Stomach (tissue), 9 donors: Measurements from ENCODE around the gene PSMB5. TPM values are rescaled to one million over a fixed set of nuclear protein-coding genes. Genes with fewer than 3 reads are reported as not detected.

Experiments
- DNase-seq, 2 donors: peaks; one replicate each; pipeline versions ENCODE4 v3.0.0 to v3.0.0-alpha.2; 2013 to 2019
- H3K27ac ChIP-seq, 5 donors: fragments of 200-600 bp in 4 of 5; sonication (generic) in 4 of 5; one replicate each; pipeline ENCODE4 v1.5.1; 2013 to 2019; ENCODE audit warnings: mild to moderate bottlenecking in 1 of 5, moderate library complexity in 1 of 5
- H3K27me3 ChIP-seq, 3 donors: fragments of 200-600 bp; sonication (generic); one replicate each; pipeline ENCODE4 v1.5.1; 2017 to 2019; ENCODE audit warnings: mixed run types in 1 of 3
- H3K36me3 ChIP-seq, 4 donors: fragments of 200-600 bp; sonication (generic); 1 replicate in 3 of 4; 2 replicates in 1 of 4; pipeline ENCODE4 v1.5.1; 2016 to 2019
- H3K4me1 ChIP-seq, 4 donors: fragments of 200-600 bp; sonication (generic); one replicate each; pipeline ENCODE4 v1.5.1; 2016 to 2019
- H3K4me3 ChIP-seq, 4 donors: fragments of 200-600 bp; sonication (generic) in 3 of 4; one replicate each; pipeline ENCODE4 v1.5.1; 2016 to 2019; ENCODE audit warnings: mild to moderate bottlenecking in 1 of 4
- H3K9me3 ChIP-seq, 4 donors: fragments of 200-600 bp; sonication (generic); one replicate each; pipeline ENCODE4 v1.5.1; 2016 to 2019
- CTCF ChIP-seq, 7 experiments: fragments of 450-650 bp in 4 of 7; fragments of 200-600 bp in 3 of 7; sonication (generic) in 3 of 7; IDR thresholded peaks; one replicate each; pipeline ENCODE4 v1.5.1; 2016 to 2019; ENCODE audit warnings: antibody characterized with exemption in 7 of 7, control low read depth in 2 of 7, mild to moderate bottlenecking in 1 of 7
- EP300 ChIP-seq: sonication (generic); formaldehyde crosslinking; IDR thresholded peaks from one replicate; pipeline ENCODE4 v1.6.1; 2017; ENCODE audit warnings: antibody characterized with exemption
- POLR2A ChIP-seq, 4 donors: fragments of 450-650 bp; IDR thresholded peaks; one replicate each; pipeline ENCODE4 v1.6.1; 2016; ENCODE audit warnings: antibody characterized with exemption in 4 of 4, control low read depth in 2 of 4, mild to moderate bottlenecking in 1 of 4, moderate library complexity in 1 of 4
- POLR2AphosphoS5 ChIP-seq, 3 donors: sonication (generic); formaldehyde crosslinking; IDR thresholded peaks; one replicate each; pipeline ENCODE4 v1.6.1; 2016; ENCODE audit warnings: antibody characterized with exemption in 3 of 3
- WGBS, 5 donors: extraction: QIAGEN DNeasy Blood & Tissue Kit in 3 of 5; methylation state at CpG; one replicate each; pipeline versions ENCODE4 v1.1.5 to v1.1.7; 2013 to 2018; 5-methylcytosine and 5-hydroxymethylcytosine counted together
- intact Hi-C: fragments of 100-400 bp; cut with DNase I; formaldehyde crosslinking; loops from one replicate; pipeline ENCODE4 v1.15.1; 2023; ENCODE audit warnings: low total_unique reads
- polyA plus RNA-seq, 3 donors: library from polyadenylated mRNA; stranded (reverse); fragments of 200-250 nt; gene quantifications; one replicate each; pipeline ENCODE4 v1.2.3, GENCODE V29; 2013
- total RNA-seq, 5 donors: library from RNA; depleted of rRNA; stranded (reverse); fragments of >200 nt; gene quantifications; one replicate each; pipeline versions ENCODE4 v1.1.0 to v1.2.3, GENCODE V29; 2014 to 2016
- donor health status: healthy with polysubstance abuse.
- donor health status: Bipolar disorder and iron deficiency.
- donor health status: healthy.

Gene PSMB5
- total and polyA plus RNA-seq, 8 donors, result 34.4 to 147 (median 92.6) TPM

GRCh38 chr14:23009939-23010726, 24.6 kb downstream of the PSMB5 start, which contains the start of gene C14orf93:
Gene C14orf93, minus strand, starts transcription at chr14:23010143. Its CDS starts 11,120 bp downstream, at chr14:22999023.
- no peaks in the 10 kb centered on the region for H3K36me3 ChIP-seq
- H3K4me3 ChIP-seq, result peak within 1 kb of the TSS; percentile 46 to 67 (median 52)
- TF ChIP-seq POLR2AphosphoS5 (IDR thresholded peaks at IDR 0.05), result peak in 2 of 3 donors; percentile 12 to 38
- no peak for TF ChIP-seq POLR2A (IDR thresholded peaks at IDR 0.05)
- no peak for TF ChIP-seq CTCF (IDR thresholded peaks at IDR 0.05)
- TF ChIP-seq EP300, result no peak
- peak; percentile 82 to 94 for DNase-seq
- WGBS, 5 donors, result 1 to 3% (median 2%) methylated on average over 31 to 40 of the region's 40 CpGs
- H3K4me1 ChIP-seq, result peaks cover 9 to 36% (median 24%) of the 10 kb centered on the region in 4 donors
- no peaks in the 10 kb centered on the region for H3K9me3 ChIP-seq
- no peaks in the 10 kb centered on the region for H3K27me3 ChIP-seq
- intact Hi-C loops, result no loop called here
- H3K27ac ChIP-seq, result peak within 1 kb of the TSS; percentile 80 to 90 (median 85)

GRCh38 chr14:23009483-23009938, 25.2 kb downstream of the PSMB5 start:
- intact Hi-C loops, result no loop called here
- Histone ChIP-seq H3K27me3 (no peaks in the 10 kb centered on the region), H3K9me3 (no peaks in the 10 kb centered on the region), H3K36me3 (no peaks in the 10 kb centered on the region), H3K27ac (peak overlapping the region in 4 of 5 donors; percentile 80 to 90 (median 86)), H3K4me3 (peak overlapping the region; percentile 46 to 67 (median 52)), H3K4me1 (peaks cover 9 to 36% (median 24%) of the 10 kb centered on the region in 4 donors)
- 15 to 21% (median 18%) methylated on average over 8 of the region's 8 CpGs for WGBS, 5 donors
- no peak for DNase-seq
- no peak for TF ChIP-seq EP300
- no peak for TF ChIP-seq CTCF (IDR thresholded peaks at IDR 0.05)
- TF ChIP-seq POLR2AphosphoS5 (IDR thresholded peaks at IDR 0.05), result no peak
- TF ChIP-seq POLR2A (IDR thresholded peaks at IDR 0.05), result no peak

- Histone ChIP-seq H3K4me3 (no peak overlapping the region), H3K27ac (no peak overlapping the region), H3K9me3 (no peaks in the 10 kb centered on the region), H3K4me1 (peaks cover 9 to 36% (median 24%) of the 10 kb centered on the region in 4 donors), H3K27me3 (no peaks in the 10 kb centered on the region), H3K36me3 (no peaks in the 10 kb centered on the region)
- WGBS, 5 donors, result 16 to 29% (median 23%) methylated on average over 3 of the region's 3 CpGs
- no peak for TF ChIP-seq CTCF (IDR thresholded peaks at IDR 0.05)
- no peak for TF ChIP-seq POLR2A (IDR thresholded peaks at IDR 0.05)
- TF ChIP-seq EP300, result no peak
- no peak for TF ChIP-seq POLR2AphosphoS5 (IDR thresholded peaks at IDR 0.05)
- intact Hi-C loops, result no loop called here
- DNase-seq, result no peak
These were observed 25.9 kb downstream of the PSMB5 start for GRCh38 chr14:23008831-23009230.

- 0 to 1% (median 0%) methylated on average over 32 to 62 of the region's 62 CpGs for WGBS, 5 donors
- Histone ChIP-seq H3K27me3 (no peaks in the 10 kb centered on the region), H3K36me3 (no peaks in the 10 kb centered on the region), H3K4me3 (peak overlapping the region; percentile 52 to 66 (median 54)), H3K4me1 (peaks cover 9 to 36% (median 24%) of the 10 kb centered on the region in 4 donors), H3K27ac (peak overlapping the region; percentile 91 to 95 (median 92)), H3K9me3 (no peaks in the 10 kb centered on the region)
- intact Hi-C loops, result no loop called here
- peak; percentile 98 to 99 for DNase-seq
- TF ChIP-seq CTCF (IDR thresholded peaks at IDR 0.05), result no peak
- no peak for TF ChIP-seq EP300
- TF ChIP-seq POLR2A (IDR thresholded peaks at IDR 0.05), result peak in 2 of 4 donors; percentile 27 to 55
- peak; percentile 79 to 95 (median 86) for TF ChIP-seq POLR2AphosphoS5 (IDR thresholded peaks at IDR 0.05)
These were observed 27.9 kb downstream of the PSMB5 start for GRCh38 chr14:23006544-23007419.
